Activated gamma-delta T cell treated with anti-CD3 and anti-CD28 coated beads, Interleukin-2, amount 50 U/mL, for 16 hours (primary cell): ENCODE results near the gene BBS1.

Experiments
- DNase-seq: peaks from one replicate; pipeline ENCODE4 v3.0.0-alpha.2; 2020; ENCODE audit warnings: low read depth

The BBS1 gene

GRCh38 chr11:66549696-66550095 is 39.3 kb downstream of the BBS1 start:
- DNase-seq, result no peak

- DNase-seq, result no peak
These were observed 40.5 kb downstream of the BBS1 start for GRCh38 chr11:66550887-66551286.

- no peak for DNase-seq
These were observed 44.2 kb downstream of the BBS1 start for GRCh38 chr11:66554602-66555001.

GRCh38 chr11:66555416-66555815 is 45.0 kb downstream of the BBS1 start:
- no peak for DNase-seq

- DNase-seq, result no peak
These were observed 45.7 kb downstream of the BBS1 start for GRCh38 chr11:66556086-66556485.

- no peak for DNase-seq
These were observed 47.4 kb downstream of the BBS1 start for GRCh38 chr11:66557733-66558326.

GRCh38 chr11:66559142-66559865 is 48.9 kb downstream of the BBS1 start:
- DNase-seq, result no peak

GRCh38 chr11:66559866-66560676 is 49.6 kb downstream of the BBS1 start:
- no peak for DNase-seq

GRCh38 chr11:66561178-66561974 is 50.9 kb downstream of the BBS1 start:
- no peak for DNase-seq

GRCh38 chr11:66561975-66562248 is 51.5 kb downstream of the BBS1 start:
- no peak for DNase-seq

- no peak for DNase-seq
These were observed 51.8 kb downstream of the BBS1 start for GRCh38 chr11:66562275-66562674.

- no peak for DNase-seq
These were observed 52.6 kb downstream of the BBS1 start for GRCh38 chr11:66562907-66563583.

- no peak for DNase-seq
These were observed 53.4 kb downstream of the BBS1 start for GRCh38 chr11:66563832-66564231.

- DNase-seq, result no peak
These were observed 54.1 kb downstream of the BBS1 start for GRCh38 chr11:66564538-66564937.

GRCh38 chr11:66564984-66565383 is 54.5 kb downstream of the BBS1 start:
- no peak for DNase-seq

- no peak for DNase-seq
These were observed 55.8 kb downstream of the BBS1 start for GRCh38 chr11:66566221-66566620.

GRCh38 chr11:66567787-66568123 is 57.3 kb downstream of the BBS1 start:
- no peak for DNase-seq

- DNase-seq, result peak; percentile 58
These were observed 57.9 kb downstream of the BBS1 start, which contains the start of gene CTSF for GRCh38 chr11:66568124-66568916. CTSF (minus strand) TSS chr11:66568606; CDS start chr11:66568486, 120 bp downstream.

GRCh38 chr11:66569076-66569475 is 58.6 kb downstream of the BBS1 start:
- no peak for DNase-seq

GRCh38 chr11:66570079-66570849 is 59.8 kb downstream of the BBS1 start:
- no peak for DNase-seq
